NCI-H1694 (cell line): ENCODE data around the gene KCNK15.
A peak's percentile ranks its signal among the peaks of the same experiment; 100 is the strongest.

Experiments
- DNase-seq: peaks from one replicate; lab custom pipeline; 2025; lab: John Stamatoyannopoulos, UW

Gene KCNK15

GRCh38 chr20:44736170-44737021 is 9.3 kb upstream of the KCNK15 start:
- no peak for DNase-seq

GRCh38 chr20:44737116-44737515 is 8.5 kb upstream of the KCNK15 start:
- DNase-seq: no peak

GRCh38 chr20:44738813-44739477 is 6.7 kb upstream of the KCNK15 start:
- DNase-seq: peak; percentile 79

GRCh38 chr20:44739942-44740341 is 5.7 kb upstream of the KCNK15 start:
- DNase-seq: peak; percentile 81

GRCh38 chr20:44742304-44743079 is 3.2 kb upstream of the KCNK15 start:
- no peak for DNase-seq

GRCh38 chr20:44743080-44743701 is 2.5 kb upstream of the KCNK15 start:
- DNase-seq: no peak

- no peak for DNase-seq
Observed at GRCh38 chr20:44743916-44744655, 1.6 kb upstream of the KCNK15 start.

GRCh38 chr20:44745122-44745597 is 505 bp upstream of the KCNK15 start:
- no peak for DNase-seq

- peak; percentile 49 for DNase-seq
Observed at GRCh38 chr20:44746367-44747165, 901 bp downstream of the KCNK15 start.

- DNase-seq: peak; percentile 82
Observed at GRCh38 chr20:44747166-44748004, 1.7 kb downstream of the KCNK15 start.

- no peak for DNase-seq
Observed at GRCh38 chr20:44748005-44748370, 2.3 kb downstream of the KCNK15 start.

- no peak for DNase-seq
Observed at GRCh38 chr20:44750081-44750805, 4.6 kb downstream of the KCNK15 start.

GRCh38 chr20:44752099-44752931 is 6.7 kb downstream of the KCNK15 start:
- no peak for DNase-seq

GRCh38 chr20:44754554-44754953 is 8.9 kb downstream of the KCNK15 start:
- DNase-seq: no peak

GRCh38 chr20:44756011-44756688 is 10.5 kb downstream of the KCNK15 start:
- DNase-seq: no peak

- DNase-seq: no peak
Observed at GRCh38 chr20:44756956-44757355, 11.3 kb downstream of the KCNK15 start.
